PFSK-1 (cell line): Measurements from ENCODE around the gene CRISP2. TPM values are rescaled to one million over a fixed set of nuclear protein-coding genes. Genes with fewer than 3 reads are reported as not detected.

Experiments
- FOXP2 ChIP-seq: optimal IDR thresholded peaks from 2 replicates; pipeline ENCODE3; 2011; ENCODE audit warnings: borderline replicate concordance, control low read depth, inconsistent platforms; ENCODE audit not compliant: insufficient read depth; ENCODE audit errors: extremely low read length, extremely low read depth
- POLR2AphosphoS5 ChIP-seq: IDR thresholded peaks from 2 replicates; pipeline ENCODE4 v1.6.1; 2012; ENCODE audit warnings: low read depth, mild to moderate bottlenecking, control low read depth, low read length, moderate library complexity
- REST ChIP-seq, 2 experiments: IDR thresholded peaks; 2 replicates each; pipeline versions ENCODE4 v1.6.1 to v1.8.0; 2011 to 2012; ENCODE audit warnings: low read depth in 2 of 2, low read length in 2 of 2, control low read depth in 1 of 2, inconsistent platforms in 1 of 2, mild to moderate bottlenecking in 1 of 2, moderate library complexity in 1 of 2; ENCODE audit not compliant: insufficient read depth in 1 of 2
- SIN3A ChIP-seq: IDR thresholded peaks from 2 replicates; pipeline ENCODE4 v1.6.1; 2012; ENCODE audit warnings: mild to moderate bottlenecking, low read length, moderate library complexity, borderline replicate concordance; ENCODE audit not compliant: insufficient read depth
- TAF1 ChIP-seq: IDR thresholded peaks from 2 replicates; pipeline ENCODE4 v1.6.1; 2012; ENCODE audit warnings: low read length, control low read depth, borderline replicate concordance; ENCODE audit not compliant: insufficient read depth
- polyA plus RNA-seq: library from polyadenylated mRNA; unstranded; fragments of >200 nt; gene quantifications from one replicate; pipeline ENCODE4 v1.2.1, GENCODE V29; 2012; ENCODE audit warnings: low read depth, missing spikeins; ENCODE audit not compliant: insufficient read length

Gene CRISP2
- not detected for polyA plus RNA-seq

DNA sequence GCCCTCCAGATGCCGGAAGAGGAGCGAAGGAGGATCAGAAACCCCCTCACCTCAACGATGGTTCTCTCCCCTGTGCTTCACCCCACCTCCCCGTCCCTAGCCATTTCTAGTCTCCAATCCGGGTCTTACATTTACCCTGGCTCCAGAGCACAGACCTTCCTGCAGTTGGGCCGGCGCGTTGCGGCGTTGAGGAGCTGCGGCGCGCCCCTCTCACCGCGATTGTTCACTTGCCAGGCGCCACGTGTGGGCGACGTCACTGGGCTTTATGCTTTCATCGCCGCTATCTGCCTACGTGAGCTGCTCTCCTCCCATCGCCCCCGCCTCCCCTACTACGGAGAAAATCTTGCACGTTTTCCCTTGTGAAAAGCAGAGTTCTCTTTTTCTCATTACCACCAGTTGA, at the start of gene CRISP2:
CRISP2 (minus strand) TSS at position 198 of the 400 bp plus-strand sequence. CDS start 4,347 bp downstream, outside the sequence.
- TF ChIP-seq POLR2AphosphoS5 (no peak), REST (IDR thresholded peaks at IDR 0.05; ENCODE audit: insufficient read depth in 1 of 2, low read depth in 2 of 2, low read length in 2 of 2) (no peak), SIN3A (no peak), TAF1 (no peak), FOXP2 (no peak)

DNA sequence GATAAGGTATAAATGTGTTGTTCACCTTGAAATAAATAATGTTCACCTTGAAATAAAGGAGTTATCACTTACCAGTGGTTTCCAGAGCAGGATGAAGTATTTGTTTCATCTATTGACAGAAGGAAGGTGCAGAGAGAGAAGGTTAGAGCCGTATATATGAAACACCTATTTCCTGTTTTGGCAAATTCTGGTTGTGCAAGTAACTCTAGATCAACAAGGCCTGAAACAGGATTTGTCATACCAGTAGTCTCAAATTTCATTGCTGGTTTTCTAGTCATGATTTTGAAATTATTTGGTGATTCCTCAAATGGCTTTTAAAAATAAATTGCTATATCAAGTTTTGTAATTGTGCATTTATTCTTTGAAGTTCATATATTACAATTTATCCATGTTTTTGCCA, 30.9 kb upstream of the CRISP2 start, which contains the start of gene CRISP3:
CRISP3 (minus strand) TSS at position 130 of the 400 bp plus-strand sequence; CDS start at position 109, 21 bp downstream.
- TF ChIP-seq SIN3A, result no peak
- TF ChIP-seq FOXP2, result no peak
- TF ChIP-seq REST (IDR thresholded peaks at IDR 0.05; ENCODE audit: insufficient read depth in 1 of 2, low read depth in 2 of 2, low read length in 2 of 2), result no peak
- no peak for TF ChIP-seq TAF1
- no peak for TF ChIP-seq POLR2AphosphoS5

- no peak for TF ChIP-seq POLR2AphosphoS5
- no peak for TF ChIP-seq TAF1
- no peak for TF ChIP-seq REST (IDR thresholded peaks at IDR 0.05; ENCODE audit: insufficient read depth in 1 of 2, low read depth in 2 of 2, low read length in 2 of 2)
- no peak for TF ChIP-seq SIN3A
- no peak for TF ChIP-seq FOXP2
These were observed 30.1 kb upstream of the CRISP2 start for GRCh38 chr6:49743429-49743828.

DNA sequence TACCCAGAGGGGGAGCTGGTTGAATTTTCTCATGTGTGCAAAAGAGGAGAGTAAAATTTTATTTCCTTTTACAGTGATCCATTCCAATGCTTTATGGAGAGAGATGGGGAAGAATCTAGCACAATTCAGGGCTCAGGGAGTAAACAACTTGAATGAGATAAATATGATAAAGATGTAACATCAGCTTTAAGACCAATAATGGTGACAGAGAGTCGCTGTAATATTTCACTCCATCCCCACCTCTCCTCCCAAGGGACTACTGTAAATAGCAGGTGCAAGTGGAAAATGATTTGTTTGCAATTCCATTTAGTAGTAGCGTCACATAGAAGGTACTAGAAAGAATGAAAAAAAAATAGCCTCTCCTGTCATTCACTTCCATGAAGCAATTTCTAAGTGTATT, 26.1 kb upstream of the CRISP2 start:
- TF ChIP-seq REST (IDR thresholded peaks at IDR 0.05; ENCODE audit: insufficient read depth in 1 of 2, low read depth in 2 of 2, low read length in 2 of 2) (no peak), POLR2AphosphoS5 (no peak), FOXP2 (no peak), SIN3A (no peak), TAF1 (no peak)

GRCh38 chr6:49736017-49736508, 22.7 kb upstream of the CRISP2 start:
- TF ChIP-seq REST (IDR thresholded peaks at IDR 0.05; ENCODE audit: insufficient read depth in 1 of 2, low read depth in 2 of 2, low read length in 2 of 2), result no peak
- no peak for TF ChIP-seq TAF1
- TF ChIP-seq FOXP2, result no peak
- no peak for TF ChIP-seq POLR2AphosphoS5
- no peak for TF ChIP-seq SIN3A
